AG10803 (cell line): ENCODE data around the gene OTOP2.

Experiments used
- DNase-seq: peaks from one replicate; pipeline ENCODE4 v3.0.0; 2010; ENCODE audit warnings: low read depth
- H3K4me3 ChIP-seq: 2 replicates; pipeline ENCODE4 v1.5.1; 2011; ENCODE audit warnings: mild to moderate bottlenecking, low read length, control low read depth
- TF ChIP-seq, protein P1 (sequence below): conservative IDR thresholded peaks from 2 replicates; pipeline ENCODE4 v1.5.1; 2011; ENCODE audit warnings: mild to moderate bottlenecking, low read length, control low read depth, inconsistent platforms

The OTOP2 gene

DNA sequence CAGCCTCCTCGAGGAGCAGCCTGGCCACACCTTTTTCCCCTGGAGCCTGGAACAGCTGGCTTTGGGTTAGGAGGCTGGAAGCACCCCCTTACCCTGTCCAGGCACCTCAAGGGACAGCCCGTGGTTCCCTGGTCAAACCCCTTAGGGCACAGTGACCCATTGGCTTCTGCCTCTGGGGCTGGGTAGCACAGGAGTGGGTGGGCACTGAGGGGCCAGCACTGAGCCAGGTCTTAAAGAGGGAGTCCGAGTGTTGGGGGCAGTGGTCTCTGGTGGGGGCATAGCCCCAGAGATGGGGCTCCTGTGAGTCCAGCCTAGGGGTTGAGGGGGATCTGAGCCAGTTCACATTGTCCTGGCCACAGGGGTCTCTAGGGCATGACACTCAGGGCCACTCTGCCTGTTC, 27.0 kb downstream of the OTOP2 start:
- TF ChIP-seq, protein P1, sequence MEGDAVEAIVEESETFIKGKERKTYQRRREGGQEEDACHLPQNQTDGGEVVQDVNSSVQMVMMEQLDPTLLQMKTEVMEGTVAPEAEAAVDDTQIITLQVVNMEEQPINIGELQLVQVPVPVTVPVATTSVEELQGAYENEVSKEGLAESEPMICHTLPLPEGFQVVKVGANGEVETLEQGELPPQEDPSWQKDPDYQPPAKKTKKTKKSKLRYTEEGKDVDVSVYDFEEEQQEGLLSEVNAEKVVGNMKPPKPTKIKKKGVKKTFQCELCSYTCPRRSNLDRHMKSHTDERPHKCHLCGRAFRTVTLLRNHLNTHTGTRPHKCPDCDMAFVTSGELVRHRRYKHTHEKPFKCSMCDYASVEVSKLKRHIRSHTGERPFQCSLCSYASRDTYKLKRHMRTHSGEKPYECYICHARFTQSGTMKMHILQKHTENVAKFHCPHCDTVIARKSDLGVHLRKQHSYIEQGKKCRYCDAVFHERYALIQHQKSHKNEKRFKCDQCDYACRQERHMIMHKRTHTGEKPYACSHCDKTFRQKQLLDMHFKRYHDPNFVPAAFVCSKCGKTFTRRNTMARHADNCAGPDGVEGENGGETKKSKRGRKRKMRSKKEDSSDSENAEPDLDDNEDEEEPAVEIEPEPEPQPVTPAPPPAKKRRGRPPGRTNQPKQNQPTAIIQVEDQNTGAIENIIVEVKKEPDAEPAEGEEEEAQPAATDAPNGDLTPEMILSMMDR: no peak
- no peak overlapping the region for H3K4me3 ChIP-seq
- no peak for DNase-seq

DNA sequence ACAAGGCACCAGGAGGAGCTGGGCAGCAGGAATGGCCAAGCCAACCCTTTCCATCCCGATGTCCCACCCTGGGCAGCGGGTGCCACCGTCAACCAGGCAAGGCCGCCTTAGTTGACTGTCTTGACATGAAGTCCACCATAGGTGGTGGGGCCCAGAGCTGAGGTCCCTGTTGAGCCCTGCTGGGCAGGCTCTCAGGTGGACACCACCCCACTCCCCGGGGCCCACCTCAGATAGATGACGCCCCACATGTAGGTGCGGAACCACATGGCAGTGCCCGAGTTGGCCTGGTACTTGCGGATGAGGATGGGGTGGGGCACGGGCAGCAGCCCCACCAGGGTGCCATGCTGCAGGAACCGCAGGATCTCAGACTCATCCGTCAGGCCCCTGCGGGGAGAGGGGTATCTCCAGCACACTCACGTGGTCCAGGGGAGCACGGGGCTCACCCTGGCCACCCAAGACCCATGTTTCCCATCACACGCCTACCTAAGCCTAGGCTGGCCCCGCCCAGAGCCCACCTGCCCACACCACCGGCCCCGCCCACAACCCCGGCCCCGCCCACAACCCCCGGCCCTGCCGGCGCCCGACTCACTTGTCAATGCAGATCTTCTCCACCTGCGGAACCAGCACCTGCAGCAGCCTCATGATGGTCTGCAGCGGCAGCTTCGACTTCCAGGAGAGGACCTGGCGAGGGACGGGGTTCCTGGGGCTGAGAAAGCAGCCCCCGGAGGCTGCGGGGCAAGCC, 27.8 kb downstream of the OTOP2 start:
- TF ChIP-seq, protein P1: no peak
- no peak for DNase-seq
- no peak overlapping the region for H3K4me3 ChIP-seq

DNA sequence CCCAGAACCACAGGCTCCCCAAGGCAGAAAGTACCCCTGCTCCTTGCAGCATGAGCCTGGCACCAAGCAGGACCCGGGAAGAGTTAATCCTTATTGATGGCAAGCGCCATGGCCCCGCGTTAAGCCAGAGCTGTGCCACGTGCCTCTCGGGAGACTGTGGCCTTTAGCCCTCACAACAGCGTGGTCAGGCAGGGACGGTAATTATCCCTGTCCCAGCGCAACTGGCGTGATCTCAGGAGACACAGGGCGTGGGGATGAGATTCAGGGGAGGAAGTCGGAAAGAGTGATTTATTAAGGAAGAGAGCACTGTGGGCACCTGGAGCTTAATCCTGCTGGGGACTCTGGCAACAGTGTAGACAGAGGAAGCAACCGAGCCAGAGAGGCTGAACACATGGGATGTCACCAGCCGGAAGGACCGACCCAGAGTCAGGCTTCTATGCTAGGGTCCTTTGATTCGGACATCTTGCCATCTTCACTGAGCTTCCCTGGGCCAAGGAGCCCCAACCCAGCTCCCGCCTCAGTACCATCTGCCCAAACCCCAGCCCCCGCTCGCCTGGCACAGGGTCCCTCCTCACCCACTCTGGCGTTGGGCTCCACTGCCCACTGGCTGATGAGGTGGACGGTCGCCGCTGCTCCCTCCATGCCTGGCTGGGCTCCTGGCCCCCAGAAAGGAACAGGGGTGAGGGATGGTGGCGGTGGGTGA, 28.5 kb downstream of the OTOP2 start:
- no peak overlapping the region for H3K4me3 ChIP-seq
- TF ChIP-seq, protein P1: no peak
- no peak for DNase-seq

DNA sequence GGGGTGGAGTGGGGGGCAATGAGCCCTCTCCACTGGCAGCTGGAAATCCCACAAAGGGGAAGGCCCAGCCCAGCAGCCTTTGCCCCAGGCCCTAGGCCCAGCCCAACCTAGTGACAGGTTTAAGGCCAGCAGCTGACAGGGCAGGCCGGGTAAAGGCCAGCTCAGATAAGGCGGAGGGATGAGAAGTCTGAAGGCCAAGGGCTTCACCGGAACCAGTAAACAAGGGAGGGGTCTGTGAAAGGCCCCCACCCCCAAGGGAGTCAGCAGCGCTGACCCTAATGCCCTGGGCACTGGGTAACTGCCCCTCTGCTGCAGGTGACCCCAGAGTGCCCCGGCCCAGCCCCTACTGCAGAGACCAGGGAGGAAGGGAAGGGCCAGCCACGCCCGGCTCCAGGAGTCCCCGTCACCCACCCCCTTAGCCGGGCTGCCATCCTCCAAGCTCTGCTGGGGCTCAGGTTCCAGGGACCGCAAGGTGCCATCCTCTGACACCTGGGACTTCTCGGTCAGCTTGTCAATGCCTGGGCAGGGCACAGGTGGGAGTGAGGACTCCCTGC, 29.1 kb downstream of the OTOP2 start:
- TF ChIP-seq, protein P1: no peak
- DNase-seq: no peak
- H3K4me3 ChIP-seq: no peak overlapping the region

DNA sequence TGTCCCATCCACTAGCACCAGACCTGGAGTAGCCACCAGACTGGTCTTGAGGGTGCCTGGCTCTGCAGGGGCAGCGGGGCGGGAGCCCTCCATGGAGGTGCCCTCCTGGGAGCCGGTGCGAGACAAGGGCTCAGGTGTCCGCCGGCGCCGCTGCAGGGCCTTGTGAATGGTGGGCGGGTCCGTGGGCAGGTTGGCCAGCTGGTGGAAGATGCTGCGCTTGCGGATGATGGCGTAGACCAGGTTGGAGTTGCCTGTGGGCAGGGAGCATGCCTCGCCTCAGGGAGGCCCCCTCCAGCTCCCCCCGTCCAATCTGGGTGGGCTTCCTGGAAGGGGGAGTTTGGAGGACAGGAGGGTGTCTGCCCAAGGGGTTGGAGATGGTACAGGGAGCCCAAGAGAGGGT, 30.0 kb downstream of the OTOP2 start:
- H3K4me3 ChIP-seq: no peak overlapping the region
- TF ChIP-seq, protein P1: no peak
- DNase-seq: no peak

DNA sequence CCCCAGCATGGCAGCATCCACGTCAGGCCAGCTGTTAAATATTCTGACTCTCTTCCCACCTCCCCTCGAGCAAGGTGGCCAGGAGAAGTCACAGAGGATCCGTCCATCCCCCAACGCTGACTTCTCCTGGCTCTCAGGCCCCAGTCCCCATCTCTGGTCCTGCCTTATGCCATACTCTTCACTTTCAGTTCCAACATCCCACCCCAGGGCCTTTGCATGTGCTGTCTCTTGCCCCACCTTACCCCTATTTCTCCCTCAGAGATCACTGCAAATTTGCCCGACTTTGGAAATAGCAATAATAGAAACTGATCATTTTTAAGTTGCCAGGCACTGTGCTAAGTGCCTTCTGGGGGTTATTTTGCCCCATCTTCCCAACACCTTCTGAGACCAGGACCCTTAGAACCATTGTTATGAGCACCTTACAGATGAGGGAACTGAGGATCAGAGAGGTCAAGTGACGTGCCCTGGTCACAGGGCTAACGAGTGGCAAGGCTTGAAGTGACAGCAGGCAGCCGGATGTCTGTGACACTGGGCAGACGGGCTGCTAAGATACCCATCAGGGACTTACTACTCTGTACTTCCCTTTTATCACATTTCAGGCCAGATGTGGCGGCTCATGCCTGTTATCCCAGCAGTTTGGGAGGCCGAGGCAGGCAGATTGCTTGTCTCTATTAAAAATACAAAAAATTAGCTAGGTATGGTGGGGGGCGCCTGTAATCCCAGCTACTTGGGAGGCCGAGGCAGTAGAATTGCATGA, 30.8 kb downstream of the OTOP2 start:
- no peak overlapping the region for H3K4me3 ChIP-seq
- TF ChIP-seq, protein P1: no peak
- DNase-seq: no peak
